HT-29 (cell line): ENCODE data around the gene TIMM22. TPM values are rescaled to one million over a fixed set of nuclear protein-coding genes. Genes with fewer than 3 reads are reported as not detected.

Experiments used
- small RNA-seq: library from RNA; depleted of rRNA; stranded (forward); fragments of <200 nt; gene quantifications from one replicate; pipeline ENCODE3, GENCODE V24; 2014
- total RNA-seq: library from RNA; depleted of rRNA; stranded (reverse); fragments of >200 nt; shearing (Covaris generic); gene quantifications from 2 replicates; pipeline ENCODE4 v1.2.3, GENCODE V29; 2014; rRNA removed

The TIMM22 gene
- total RNA-seq, 1 experiment from 2014 or later, result 7.3 TPM

Small RNA genes lying within 50 kb of the gene (small RNA-seq; reads per million reads assigned to genes)
- not detected for gene MIR3183

Other genes with a start within 250 kb of the TIMM22 start
- gene GEMIN4, start 244.9 kb upstream of the TIMM22 start, total RNA-seq, result 34.4 and 35.2 TPM in 2 replicates
- gene GLOD4, start 214.8 kb upstream of the TIMM22 start, total RNA-seq, result 22.8 and 30.5 TPM in 2 replicates
- gene MRM3, start 214.8 kb upstream of the TIMM22 start, total RNA-seq, result 22.3 and 26.0 TPM in 2 replicates
- 64.3 and 71.6 TPM in 2 replicates for gene NXN, start 17.4 kb upstream of the TIMM22 start, total RNA-seq
- 54.9 and 85.2 TPM in 2 replicates for gene ABR, start 182.9 kb downstream of the TIMM22 start, total RNA-seq